Stimulated activated CD4-positive, alpha-beta T cell treated with anti-CD3 and anti-CD28 coated beads, Interleukin-12 subunit alpha, Interleukin-12 subunit beta, amount 100 ng/mL, for 4 hours (primary cell): ENCODE data around the gene LRRC18.

ENCODE experiments used
- DNase-seq: peaks from one replicate; pipeline ENCODE4 v3.0.0-alpha.2; 2020

Gene LRRC18

GRCh38 chr10:48905311-48905710 is 34.3 kb downstream of the LRRC18 start:
- DNase-seq, result no peak

- DNase-seq, result no peak
Measured at GRCh38 chr10:48904861-48905260, 34.8 kb downstream of the LRRC18 start.

- no peak for DNase-seq
Measured at GRCh38 chr10:48903151-48903550, 36.5 kb downstream of the LRRC18 start.

DNA sequence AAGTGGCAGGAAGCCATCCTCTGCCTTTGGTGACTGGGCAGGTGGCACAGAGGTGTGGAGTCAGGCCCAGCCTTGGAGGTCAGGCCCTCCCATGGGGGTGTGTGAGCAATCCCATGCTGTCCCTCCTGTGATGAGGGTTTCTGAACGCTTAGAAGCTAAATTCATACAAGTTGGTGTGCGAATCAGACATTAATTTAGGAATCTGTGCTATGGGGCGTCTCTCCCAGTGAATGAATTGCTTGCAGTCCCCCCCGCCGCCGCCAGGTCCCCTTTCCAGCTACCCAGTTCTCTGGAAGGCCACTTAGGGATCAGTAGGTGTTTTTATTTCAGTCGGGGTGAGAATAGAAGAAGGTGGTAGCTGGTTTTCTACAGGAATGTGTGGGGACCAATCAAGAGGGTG is 37.5 kb downstream of the LRRC18 start:
- no peak for DNase-seq

DNA sequence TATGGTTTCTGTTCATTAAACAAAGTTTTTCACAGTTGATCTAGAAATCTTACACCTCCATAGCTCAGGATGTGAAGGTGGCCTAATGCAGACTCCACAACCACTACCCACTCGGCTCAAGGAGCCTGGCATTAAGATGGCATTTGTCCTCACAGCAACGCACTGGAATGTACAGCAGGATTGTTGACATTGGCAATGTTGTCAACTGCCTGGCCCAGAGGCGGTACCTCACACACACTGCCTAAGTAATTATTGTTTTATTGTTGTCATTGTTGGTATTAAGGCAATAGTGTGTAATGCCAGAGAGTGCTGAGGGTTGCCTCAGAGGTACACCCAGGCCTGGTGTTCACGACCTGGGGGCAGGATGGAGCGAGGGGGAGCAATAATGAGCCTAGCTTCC is 38.3 kb downstream of the LRRC18 start:
- no peak for DNase-seq

- DNase-seq, result no peak
Measured at GRCh38 chr10:48900371-48900801, 39.3 kb downstream of the LRRC18 start.

DNA sequence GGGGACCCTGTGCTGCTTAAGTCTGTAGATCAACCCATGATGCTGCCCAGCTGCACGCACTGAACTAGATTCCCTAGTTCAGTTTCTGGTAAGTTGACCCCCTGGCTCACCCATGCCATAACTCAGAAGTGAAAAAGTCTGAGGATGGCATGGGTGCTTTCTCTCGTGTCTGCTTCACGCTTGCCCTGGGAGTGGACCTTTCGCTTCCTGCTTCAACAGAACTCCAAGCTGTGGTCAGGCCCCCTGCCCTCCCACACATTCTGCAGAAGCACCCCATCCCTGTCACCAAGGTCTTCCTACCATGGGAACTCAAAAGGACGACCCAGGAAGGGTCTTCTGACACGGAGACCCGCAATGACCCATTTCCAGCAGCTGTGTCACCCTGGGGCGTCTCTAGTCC is 39.9 kb downstream of the LRRC18 start:
- DNase-seq, result no peak

GRCh38 chr10:48898426-48898825 is 41.2 kb downstream of the LRRC18 start:
- no peak for DNase-seq

DNA sequence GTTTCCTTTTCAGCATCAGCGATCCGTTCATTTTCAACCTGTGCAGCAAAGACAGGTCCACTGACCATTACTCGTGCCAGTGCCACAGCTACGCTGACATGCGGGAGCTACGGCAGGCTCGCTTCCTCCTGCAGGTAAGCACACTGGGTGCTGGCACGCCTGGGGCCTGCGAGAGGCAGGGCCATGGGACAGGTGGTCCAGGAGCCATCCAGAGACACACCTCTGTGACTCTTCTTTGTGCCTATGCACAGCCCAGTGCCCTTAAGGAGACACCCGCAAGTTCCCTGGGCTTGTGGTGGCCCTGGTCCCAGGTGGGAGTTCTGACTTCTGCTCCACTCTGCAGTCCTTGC is 42.2 kb downstream of the LRRC18 start:
- no peak for DNase-seq

- no peak for DNase-seq
Measured at GRCh38 chr10:48896756-48897440, 42.7 kb downstream of the LRRC18 start.

GRCh38 chr10:48895803-48896195 is 43.8 kb downstream of the LRRC18 start:
- DNase-seq, result no peak

- DNase-seq, result no peak
Measured at GRCh38 chr10:48894911-48895802, 44.5 kb downstream of the LRRC18 start.

DNA sequence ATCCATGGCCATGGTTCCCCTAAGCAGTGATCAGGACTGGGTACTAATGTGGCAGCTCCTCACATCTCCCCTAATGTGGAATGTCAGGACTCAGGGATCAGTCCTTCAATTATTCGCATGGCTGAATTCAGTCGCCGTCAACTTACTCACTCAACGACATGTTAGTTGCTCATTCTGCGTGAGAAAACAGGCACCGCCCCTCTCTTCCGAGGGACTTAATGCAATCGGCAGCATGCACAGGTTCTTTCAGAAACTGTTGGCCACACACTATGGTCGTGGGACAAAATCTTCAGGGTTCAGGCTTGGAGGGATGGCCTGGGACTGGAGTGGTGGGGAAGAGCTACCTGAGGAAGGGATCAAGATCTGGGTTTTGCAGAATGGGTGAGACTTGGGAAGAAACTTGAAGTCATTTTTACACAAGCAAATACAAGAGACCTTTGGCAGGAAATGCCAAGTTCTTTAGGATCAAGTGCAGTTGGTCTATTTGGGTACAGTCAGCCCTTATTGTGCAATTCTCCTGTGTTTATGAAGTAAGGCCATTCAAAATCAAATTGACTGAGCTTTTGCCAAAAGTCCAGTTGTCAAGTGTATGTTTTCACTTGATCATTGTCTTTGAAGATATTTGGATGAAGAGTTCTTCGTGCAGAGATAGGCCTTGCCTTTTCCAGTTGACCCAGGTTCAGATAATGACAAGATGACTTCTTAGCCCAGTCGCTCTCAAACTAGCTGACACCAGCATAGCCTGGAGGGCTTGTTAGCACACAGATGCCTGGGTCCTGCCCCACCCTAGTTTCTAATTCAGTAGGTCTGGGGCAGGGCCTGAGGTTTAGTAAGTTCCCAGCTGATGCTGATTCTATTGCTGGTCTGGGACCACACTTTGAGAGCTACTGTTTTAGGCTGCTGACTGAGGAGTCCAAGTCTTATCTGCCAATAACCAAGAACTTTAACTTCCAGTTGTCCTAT is 48.5 kb downstream of the LRRC18 start:
- DNase-seq, result no peak

DNA sequence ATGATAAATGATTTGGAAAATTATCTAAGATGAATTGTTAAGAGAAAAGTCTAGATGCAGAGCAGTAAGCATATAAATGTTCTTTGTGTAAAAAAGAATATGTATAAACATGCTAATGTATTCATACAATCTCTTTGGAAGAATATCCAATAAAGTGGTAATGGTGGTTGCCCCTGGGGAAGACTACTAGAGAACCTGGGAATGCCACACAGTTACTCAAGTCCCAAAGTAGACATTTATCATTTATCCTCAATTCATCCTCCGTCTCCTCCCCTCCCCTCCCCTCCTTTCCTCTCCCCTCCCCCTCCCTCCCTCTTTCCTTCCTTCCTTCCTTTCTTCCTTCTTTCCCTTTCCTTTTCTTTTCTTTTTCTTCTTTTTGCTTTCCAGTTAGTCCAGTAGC is 51.7 kb downstream of the LRRC18 start:
- no peak for DNase-seq

GRCh38 chr10:48885376-48885775 is 54.3 kb downstream of the LRRC18 start:
- DNase-seq, result no peak

DNA sequence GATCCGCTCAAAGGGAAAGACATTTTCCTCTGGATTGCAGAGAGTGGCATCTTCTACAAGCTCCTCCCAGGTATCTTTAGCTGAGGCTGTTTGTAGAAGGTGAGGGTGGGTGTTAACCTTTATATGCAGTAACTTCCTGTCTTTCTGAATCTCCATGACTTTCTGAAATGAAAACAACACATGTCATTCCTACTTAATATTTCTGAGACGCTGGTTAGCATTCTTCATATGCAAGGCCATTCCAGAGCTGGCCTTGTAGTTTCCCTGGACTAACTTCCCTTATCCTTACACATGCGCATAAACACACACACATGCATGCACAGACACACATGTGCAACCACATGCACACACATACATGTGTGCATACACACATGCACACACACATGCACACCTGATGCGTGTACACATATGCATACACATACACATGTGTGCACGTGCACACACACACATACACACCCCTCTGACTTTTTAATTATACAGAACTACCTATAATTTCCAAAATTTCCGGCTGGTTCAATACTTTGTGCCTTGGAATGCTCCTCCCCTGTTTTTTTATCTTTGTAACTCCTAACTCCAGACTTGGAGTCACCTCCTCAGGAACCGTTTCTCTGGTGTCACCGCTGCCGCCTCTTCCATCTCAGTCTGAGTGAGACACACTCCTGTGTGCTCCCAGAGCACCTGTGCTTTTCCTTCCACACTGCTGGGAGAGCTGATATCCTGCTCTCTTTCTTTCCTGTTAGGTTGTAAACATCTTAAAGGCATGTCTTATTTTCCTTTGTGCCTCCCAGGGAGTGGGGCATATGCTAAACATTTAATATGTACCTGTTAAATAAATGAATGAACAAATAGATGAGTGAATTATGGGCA is 55.2 kb downstream of the LRRC18 start:
- no peak for DNase-seq

GRCh38 chr10:48883701-48884100 is 55.9 kb downstream of the LRRC18 start:
- no peak for DNase-seq

GRCh38 chr10:48882881-48883280 is 56.8 kb downstream of the LRRC18 start:
- no peak for DNase-seq

- no peak for DNase-seq
Measured at GRCh38 chr10:48881937-48882336, 57.7 kb downstream of the LRRC18 start.

DNA sequence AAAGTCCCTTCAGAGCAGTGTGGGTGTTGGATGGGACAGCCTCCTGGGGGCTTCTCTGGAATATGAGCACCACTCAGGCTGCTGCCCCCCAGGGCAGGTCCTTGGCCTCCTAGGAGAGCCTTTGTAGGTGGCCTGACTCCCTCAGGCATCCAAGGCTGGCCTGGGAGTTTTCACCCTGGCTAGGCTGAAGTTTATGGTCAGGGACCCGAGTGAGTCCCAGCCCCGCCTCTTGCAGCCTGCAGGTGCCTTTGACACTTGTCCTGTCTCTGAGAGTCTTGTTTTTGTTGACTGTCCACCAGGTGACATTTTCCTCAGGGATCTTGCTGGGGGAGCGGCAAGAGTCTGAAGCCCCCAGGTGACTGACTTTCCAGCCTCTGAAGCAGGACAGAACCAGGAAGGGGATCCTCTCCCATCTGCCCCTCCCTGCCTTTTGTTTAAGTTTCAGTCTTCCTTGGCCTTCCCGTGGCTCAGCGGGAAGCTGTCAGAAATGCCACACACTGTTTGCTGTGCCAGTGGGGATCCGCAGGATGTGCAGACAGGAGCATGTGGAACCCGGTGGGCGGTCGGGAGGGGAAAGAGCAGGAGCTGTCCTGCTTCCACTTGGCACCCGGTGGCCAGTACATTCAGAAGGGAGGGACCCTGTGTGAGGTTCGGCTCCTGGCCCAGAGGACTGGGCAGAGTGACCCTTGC is 59.5 kb downstream of the LRRC18 start:
- no peak for DNase-seq

DNA sequence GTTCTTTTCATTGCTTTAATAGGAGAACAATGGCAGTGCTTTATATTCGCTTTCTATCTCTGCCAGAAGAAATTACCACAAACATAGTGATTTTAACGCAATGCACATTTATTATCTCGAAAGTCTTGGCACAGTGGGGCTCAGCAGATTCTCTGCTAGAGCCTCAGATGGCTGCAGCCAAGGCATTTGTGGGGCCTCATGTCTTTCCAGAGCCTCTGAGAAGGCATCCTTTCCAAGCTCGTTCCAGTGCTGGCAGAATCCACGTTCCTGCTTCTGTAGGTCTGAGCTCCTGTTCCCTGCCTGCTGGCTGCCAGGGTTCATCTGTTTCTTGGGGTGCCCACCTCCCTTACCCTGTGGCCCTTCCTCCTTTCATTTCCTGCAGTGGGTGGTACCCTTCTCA is 60.2 kb downstream of the LRRC18 start:
- no peak for DNase-seq

DNA sequence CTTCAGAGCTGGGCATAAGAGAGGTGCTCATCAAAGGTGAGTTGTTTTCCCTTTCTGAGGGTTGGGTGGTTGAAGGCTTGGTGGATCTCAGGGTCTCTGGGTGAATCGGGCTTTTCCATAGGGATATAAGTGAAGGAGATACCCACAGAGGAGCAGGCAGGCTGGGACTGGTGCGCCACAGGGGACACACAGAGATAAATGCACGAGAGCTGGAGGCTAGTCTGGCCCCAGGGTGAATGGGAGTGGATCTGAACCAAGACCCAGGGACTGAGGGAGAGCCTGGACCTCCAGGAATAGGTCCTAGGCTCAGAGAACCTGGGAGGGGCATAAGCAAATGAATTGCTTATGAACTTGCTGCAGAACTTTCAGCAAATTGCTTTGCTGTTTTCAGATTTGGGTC is 61.5 kb downstream of the LRRC18 start:
- no peak for DNase-seq
